ENCODE results near the gene TRIM24. TPM values are rescaled to one million over a fixed set of nuclear protein-coding genes. Genes with fewer than 3 reads are reported as not detected.

The TRIM24 gene
- total RNA-seq, 1 experiment from 2014 or later: 113 TPM

DNA sequence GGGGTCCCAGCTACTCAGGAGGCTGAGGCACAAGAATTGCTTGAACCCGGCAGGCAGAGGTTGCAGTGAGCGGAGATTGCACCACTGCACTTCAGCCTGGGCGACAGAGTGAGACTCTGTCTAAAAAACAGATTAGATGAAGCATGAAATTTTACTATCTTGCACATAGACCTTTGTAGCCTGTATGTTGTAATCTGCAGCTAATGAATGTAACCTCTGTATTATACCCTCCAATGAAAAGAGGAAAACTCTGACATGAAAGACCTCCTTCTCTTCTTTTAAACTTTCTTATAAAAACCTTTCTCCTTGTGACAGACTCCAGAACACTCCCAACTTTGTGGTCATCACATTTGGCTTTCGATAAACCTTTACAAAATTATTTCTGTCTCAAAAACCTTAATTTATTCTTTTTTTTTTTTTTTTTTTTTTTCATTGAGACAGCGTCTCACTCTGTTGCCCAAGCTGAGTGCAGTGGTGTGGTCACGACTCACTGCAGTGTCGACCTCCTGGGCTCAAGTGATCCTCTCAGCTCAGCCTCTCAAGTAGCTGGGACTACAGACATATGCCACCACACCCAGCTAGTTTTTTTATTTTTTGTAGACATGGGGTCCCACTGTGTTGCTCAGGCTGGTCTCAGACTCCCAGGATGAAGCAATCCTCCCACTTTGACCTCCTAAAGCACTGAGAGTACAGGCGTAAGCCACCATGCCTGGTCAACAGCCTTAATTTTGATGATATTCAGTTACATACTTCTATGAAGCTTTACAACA, 143.7 kb downstream of the TRIM24 start (continued):
- TF ChIP-seq, protein P1, sequence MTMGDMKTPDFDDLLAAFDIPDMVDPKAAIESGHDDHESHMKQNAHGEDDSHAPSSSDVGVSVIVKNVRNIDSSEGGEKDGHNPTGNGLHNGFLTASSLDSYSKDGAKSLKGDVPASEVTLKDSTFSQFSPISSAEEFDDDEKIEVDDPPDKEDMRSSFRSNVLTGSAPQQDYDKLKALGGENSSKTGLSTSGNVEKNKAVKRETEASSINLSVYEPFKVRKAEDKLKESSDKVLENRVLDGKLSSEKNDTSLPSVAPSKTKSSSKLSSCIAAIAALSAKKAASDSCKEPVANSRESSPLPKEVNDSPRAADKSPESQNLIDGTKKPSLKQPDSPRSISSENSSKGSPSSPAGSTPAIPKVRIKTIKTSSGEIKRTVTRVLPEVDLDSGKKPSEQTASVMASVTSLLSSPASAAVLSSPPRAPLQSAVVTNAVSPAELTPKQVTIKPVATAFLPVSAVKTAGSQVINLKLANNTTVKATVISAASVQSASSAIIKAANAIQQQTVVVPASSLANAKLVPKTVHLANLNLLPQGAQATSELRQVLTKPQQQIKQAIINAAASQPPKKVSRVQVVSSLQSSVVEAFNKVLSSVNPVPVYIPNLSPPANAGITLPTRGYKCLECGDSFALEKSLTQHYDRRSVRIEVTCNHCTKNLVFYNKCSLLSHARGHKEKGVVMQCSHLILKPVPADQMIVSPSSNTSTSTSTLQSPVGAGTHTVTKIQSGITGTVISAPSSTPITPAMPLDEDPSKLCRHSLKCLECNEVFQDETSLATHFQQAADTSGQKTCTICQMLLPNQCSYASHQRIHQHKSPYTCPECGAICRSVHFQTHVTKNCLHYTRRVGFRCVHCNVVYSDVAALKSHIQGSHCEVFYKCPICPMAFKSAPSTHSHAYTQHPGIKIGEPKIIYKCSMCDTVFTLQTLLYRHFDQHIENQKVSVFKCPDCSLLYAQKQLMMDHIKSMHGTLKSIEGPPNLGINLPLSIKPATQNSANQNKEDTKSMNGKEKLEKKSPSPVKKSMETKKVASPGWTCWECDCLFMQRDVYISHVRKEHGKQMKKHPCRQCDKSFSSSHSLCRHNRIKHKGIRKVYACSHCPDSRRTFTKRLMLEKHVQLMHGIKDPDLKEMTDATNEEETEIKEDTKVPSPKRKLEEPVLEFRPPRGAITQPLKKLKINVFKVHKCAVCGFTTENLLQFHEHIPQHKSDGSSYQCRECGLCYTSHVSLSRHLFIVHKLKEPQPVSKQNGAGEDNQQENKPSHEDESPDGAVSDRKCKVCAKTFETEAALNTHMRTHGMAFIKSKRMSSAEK (CRISPR knock-in tag; IDR thresholded peaks at IDR 0.05; ENCODE audit: borderline replicate concordance): no peak
- TF ChIP-seq USF2 (CRISPR knock-in tag; IDR thresholded peaks at IDR 0.05) (no peak), ZNF423 (CRISPR knock-in tag; IDR thresholded peaks at IDR 0.05) (no peak)

DNA sequence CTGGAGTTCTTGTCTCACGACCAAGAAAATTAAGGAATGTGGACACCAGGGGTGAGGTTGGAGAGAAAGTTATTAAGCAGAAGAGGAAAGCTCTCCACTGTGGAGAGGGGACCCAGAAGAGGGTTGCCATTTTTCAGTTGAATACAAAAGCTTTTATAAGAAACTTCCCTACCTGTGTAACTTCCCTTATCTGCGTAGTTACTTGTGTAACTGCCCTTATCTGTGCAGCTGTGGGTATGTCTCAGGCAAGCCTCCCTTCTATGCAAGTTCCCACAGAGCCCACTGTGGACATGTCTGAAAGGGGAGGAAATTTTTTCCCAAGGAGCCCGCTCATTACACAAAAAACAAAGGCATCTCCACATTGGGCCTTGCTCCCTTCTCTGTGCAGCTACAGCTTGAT, 146.2 kb downstream of the TRIM24 start:
- no peak overlapping the region for H3K27ac Mint-ChIP-seq
- TF ChIP-seq NR1H2 (CRISPR knock-in tag; IDR thresholded peaks at IDR 0.05) (no peak), SMAD3 (CRISPR knock-in tag; IDR thresholded peaks at IDR 0.05; ENCODE audit: borderline replicate concordance) (no peak), FOXJ3 (CRISPR knock-in tag; IDR thresholded peaks at IDR 0.05; ENCODE audit: borderline replicate concordance) (no peak), ZBTB21 (CRISPR knock-in tag; IDR thresholded peaks at IDR 0.05; ENCODE audit: borderline replicate concordance) (no peak), MXD4 (CRISPR knock-in tag; IDR thresholded peaks at IDR 0.05; ENCODE audit: borderline replicate concordance) (no peak)
- POLR2A ChIA-PET: no interaction called here
- peaks cover 10% of the 10 kb centered on the region for H3K36me3 Mint-ChIP-seq
- peaks cover 10% of the 10 kb centered on the region for H3K9me3 Mint-ChIP-seq
- H3K4me1 Mint-ChIP-seq: peaks cover 6% of the 10 kb centered on the region
- H3K4me3 Mint-ChIP-seq: no peak overlapping the region
- ATAC-seq (no peak), DNase-seq (ENCODE audit: low spot score) (no peak)
- CTCF ChIA-PET: no interaction called here
- H3K27me3 Mint-ChIP-seq (ENCODE audit: low read depth): no peaks in the 10 kb centered on the region

- no peak overlapping the region; the same call in 1 of the 2 replicates for H3K27ac Mint-ChIP-seq
- H3K4me3 Mint-ChIP-seq: no peak overlapping the region
- H3K27me3 Mint-ChIP-seq (ENCODE audit: low read depth): no peaks in the 10 kb centered on the region
- peaks cover 10% of the 10 kb centered on the region for H3K36me3 Mint-ChIP-seq
- ChIA-PET CTCF (no interaction called here), POLR2A (no interaction called here)
- no peak for ATAC-seq
- no peak for DNase-seq (ENCODE audit: low spot score)
- H3K4me1 Mint-ChIP-seq: peaks cover 6% of the 10 kb centered on the region
- peaks cover 10% of the 10 kb centered on the region for H3K9me3 Mint-ChIP-seq
- TF ChIP-seq ZNF396 (CRISPR knock-in tag; IDR thresholded peaks at IDR 0.05; ENCODE audit: borderline replicate concordance): no peak
- TF ChIP-seq PREB (CRISPR knock-in tag; IDR thresholded peaks at IDR 0.05; ENCODE audit: borderline replicate concordance): no peak
- TF ChIP-seq SP1 (CRISPR knock-in tag; conservative IDR thresholded peaks at IDR 0.05): no peak
- TF ChIP-seq, protein P2, sequence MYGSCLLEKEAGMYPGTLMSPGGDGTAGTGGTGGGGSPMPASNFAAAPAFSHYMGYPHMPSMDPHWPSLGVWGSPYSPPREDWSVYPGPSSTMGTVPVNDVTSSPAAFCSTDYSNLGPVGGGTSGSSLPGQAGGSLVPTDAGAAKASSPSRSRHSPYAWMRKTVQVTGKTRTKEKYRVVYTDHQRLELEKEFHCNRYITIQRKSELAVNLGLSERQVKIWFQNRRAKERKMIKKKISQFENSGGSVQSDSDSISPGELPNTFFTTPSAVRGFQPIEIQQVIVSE (CRISPR knock-in tag; IDR thresholded peaks at IDR 0.05; ENCODE audit: borderline replicate concordance): no peak
- TF ChIP-seq IRF2 (CRISPR knock-in tag; IDR thresholded peaks at IDR 0.05; ENCODE audit: borderline replicate concordance, low read depth): no peak
- TF ChIP-seq FOXJ3 (CRISPR knock-in tag; IDR thresholded peaks at IDR 0.05; ENCODE audit: borderline replicate concordance): no peak
- TF ChIP-seq NR2C2 (CRISPR knock-in tag; IDR thresholded peaks at IDR 0.05): no peak
- TF ChIP-seq, protein P3, sequence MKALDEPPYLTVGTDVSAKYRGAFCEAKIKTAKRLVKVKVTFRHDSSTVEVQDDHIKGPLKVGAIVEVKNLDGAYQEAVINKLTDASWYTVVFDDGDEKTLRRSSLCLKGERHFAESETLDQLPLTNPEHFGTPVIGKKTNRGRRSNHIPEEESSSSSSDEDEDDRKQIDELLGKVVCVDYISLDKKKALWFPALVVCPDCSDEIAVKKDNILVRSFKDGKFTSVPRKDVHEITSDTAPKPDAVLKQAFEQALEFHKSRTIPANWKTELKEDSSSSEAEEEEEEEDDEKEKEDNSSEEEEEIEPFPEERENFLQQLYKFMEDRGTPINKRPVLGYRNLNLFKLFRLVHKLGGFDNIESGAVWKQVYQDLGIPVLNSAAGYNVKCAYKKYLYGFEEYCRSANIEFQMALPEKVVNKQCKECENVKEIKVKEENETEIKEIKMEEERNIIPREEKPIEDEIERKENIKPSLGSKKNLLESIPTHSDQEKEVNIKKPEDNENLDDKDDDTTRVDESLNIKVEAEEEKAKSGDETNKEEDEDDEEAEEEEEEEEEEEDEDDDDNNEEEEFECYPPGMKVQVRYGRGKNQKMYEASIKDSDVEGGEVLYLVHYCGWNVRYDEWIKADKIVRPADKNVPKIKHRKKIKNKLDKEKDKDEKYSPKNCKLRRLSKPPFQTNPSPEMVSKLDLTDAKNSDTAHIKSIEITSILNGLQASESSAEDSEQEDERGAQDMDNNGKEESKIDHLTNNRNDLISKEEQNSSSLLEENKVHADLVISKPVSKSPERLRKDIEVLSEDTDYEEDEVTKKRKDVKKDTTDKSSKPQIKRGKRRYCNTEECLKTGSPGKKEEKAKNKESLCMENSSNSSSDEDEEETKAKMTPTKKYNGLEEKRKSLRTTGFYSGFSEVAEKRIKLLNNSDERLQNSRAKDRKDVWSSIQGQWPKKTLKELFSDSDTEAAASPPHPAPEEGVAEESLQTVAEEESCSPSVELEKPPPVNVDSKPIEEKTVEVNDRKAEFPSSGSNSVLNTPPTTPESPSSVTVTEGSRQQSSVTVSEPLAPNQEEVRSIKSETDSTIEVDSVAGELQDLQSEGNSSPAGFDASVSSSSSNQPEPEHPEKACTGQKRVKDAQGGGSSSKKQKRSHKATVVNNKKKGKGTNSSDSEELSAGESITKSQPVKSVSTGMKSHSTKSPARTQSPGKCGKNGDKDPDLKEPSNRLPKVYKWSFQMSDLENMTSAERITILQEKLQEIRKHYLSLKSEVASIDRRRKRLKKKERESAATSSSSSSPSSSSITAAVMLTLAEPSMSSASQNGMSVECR (CRISPR knock-in tag; IDR thresholded peaks at IDR 0.05; ENCODE audit: borderline replicate concordance): no peak
Measured at GRCh38 chr7:138607216-138608126, 147.4 kb downstream of the TRIM24 start.

All from WTC11 (cell line).